Parathyroid adenoma (tissue), 2 donors: Measurements from ENCODE around the gene GOLGA5.

Experiments used
- H2AFZ ChIP-seq: fragments of 300-600 bp; sonication (generic); one replicate; pipeline ENCODE4 v1.7.0; 2017; ENCODE audit warnings: antibody characterized with exemption, mild to moderate bottlenecking
- H3K27ac ChIP-seq: fragments of 300-600 bp; sonication (generic); one replicate; pipeline ENCODE4 v1.7.0; 2017
- H3K27me3 ChIP-seq: fragments of 300-600 bp; sonication (generic); one replicate; pipeline ENCODE4 v1.7.0; 2017; ENCODE audit warnings: low read length; ENCODE audit not compliant: control insufficient read depth, insufficient read depth
- H3K36me3 ChIP-seq: fragments of 300-600 bp; sonication (generic); one replicate; pipeline ENCODE4 v1.7.0; 2017; ENCODE audit warnings: low read length; ENCODE audit not compliant: control insufficient read depth, insufficient read depth
- H3K4me1 ChIP-seq: fragments of 300-600 bp; sonication (generic); one replicate; pipeline ENCODE4 v1.7.0; 2017; ENCODE audit warnings: control low read depth
- H3K4me2 ChIP-seq: fragments of 300-600 bp; sonication (generic); one replicate; pipeline ENCODE4 v1.7.0; 2017; ENCODE audit warnings: low read length
- H3K4me3 ChIP-seq: fragments of 300-600 bp; sonication (generic); one replicate; pipeline ENCODE4 v1.7.0; 2017; ENCODE audit warnings: low read depth, low read length
- H3K79me2 ChIP-seq: fragments of 300-600 bp; sonication (generic); one replicate; pipeline ENCODE4 v1.7.0; 2017; ENCODE audit warnings: control low read depth
- H3K9ac ChIP-seq: fragments of 300-600 bp; sonication (generic); one replicate; pipeline ENCODE4 v1.7.0; 2017; ENCODE audit warnings: mild to moderate bottlenecking
- H3K9me3 ChIP-seq: fragments of 300-600 bp; sonication (generic); one replicate; pipeline ENCODE4 v1.7.0; 2017; ENCODE audit warnings: low read length; ENCODE audit not compliant: control insufficient read depth
- CTCF ChIP-seq: fragments of 300-600 bp; sonication (generic); IDR thresholded peaks from one replicate; pipeline ENCODE4 v1.7.0; 2017; ENCODE audit warnings: antibody characterized with exemption, mild to moderate bottlenecking
- donor health status: primary hyperparathyroidism.

GOLGA5 gene

GRCh38 chr14:92750994-92751400, 43.1 kb upstream of the GOLGA5 start:
- Histone ChIP-seq H3K27ac (no peak overlapping the region), H3K9ac (no peak overlapping the region), H3K79me2 (peaks cover 20% of the 10 kb centered on the region), H3K4me2 (no peak overlapping the region), H2AFZ (no peak overlapping the region), H3K4me1 (peaks cover 6% of the 10 kb centered on the region), H3K4me3 (no peak overlapping the region), H3K9me3 (no peaks in the 10 kb centered on the region), H3K36me3 (no peaks in the 10 kb centered on the region), H3K27me3 (no peaks in the 10 kb centered on the region)
- no peak for TF ChIP-seq CTCF

- H3K27ac ChIP-seq: peak overlapping the region; percentile 29
- H3K9ac ChIP-seq: no peak overlapping the region
Measured at GRCh38 chr14:92751819-92752218, 42.3 kb upstream of the GOLGA5 start.

GRCh38 chr14:92753250-92753649, 40.9 kb upstream of the GOLGA5 start:
- TF ChIP-seq CTCF: no peak
- Histone ChIP-seq H3K4me1 (peaks cover 17% of the 10 kb centered on the region), H3K27ac (no peak overlapping the region)

More at GRCh38 chr14:92751819-92752218, 42.3 kb upstream of the GOLGA5 start:
- Histone ChIP-seq H3K9me3 (no peaks in the 10 kb centered on the region), H3K27me3 (no peaks in the 10 kb centered on the region), H3K4me2 (no peak overlapping the region), H3K36me3 (no peaks in the 10 kb centered on the region), H2AFZ (peak overlapping the region; percentile 73), H3K4me3 (no peak overlapping the region), H3K4me1 (peaks cover 6% of the 10 kb centered on the region), H3K79me2 (peaks cover 11% of the 10 kb centered on the region)
- TF ChIP-seq CTCF: no peak

GRCh38 chr14:92754966-92755365, 39.1 kb upstream of the GOLGA5 start:
- Histone ChIP-seq H3K79me2 (no peaks in the 10 kb centered on the region), H3K36me3 (no peaks in the 10 kb centered on the region), H3K27me3 (no peaks in the 10 kb centered on the region), H3K4me2 (no peak overlapping the region), H3K9ac (no peak overlapping the region), H2AFZ (peak overlapping the region; percentile 6), H3K4me1 (peaks cover 14% of the 10 kb centered on the region), H3K9me3 (no peaks in the 10 kb centered on the region), H3K27ac (no peak overlapping the region), H3K4me3 (no peak overlapping the region)
- TF ChIP-seq CTCF: no peak

More at GRCh38 chr14:92753250-92753649, 40.9 kb upstream of the GOLGA5 start:
- no peaks in the 10 kb centered on the region for H3K27me3 ChIP-seq
- H3K9ac ChIP-seq: no peak overlapping the region
- H3K36me3 ChIP-seq: no peaks in the 10 kb centered on the region
- H3K4me2 ChIP-seq: no peak overlapping the region
- no peaks in the 10 kb centered on the region for H3K79me2 ChIP-seq
- no peaks in the 10 kb centered on the region for H3K9me3 ChIP-seq
- no peak overlapping the region for H2AFZ ChIP-seq
- no peak overlapping the region for H3K4me3 ChIP-seq

GRCh38 chr14:92755495-92755894, 38.6 kb upstream of the GOLGA5 start:
- Histone ChIP-seq H3K4me3 (no peak overlapping the region), H3K9me3 (no peaks in the 10 kb centered on the region), H3K4me2 (no peak overlapping the region), H3K27ac (no peak overlapping the region), H3K79me2 (no peaks in the 10 kb centered on the region), H3K36me3 (no peaks in the 10 kb centered on the region), H3K4me1 (peaks cover 14% of the 10 kb centered on the region), H3K9ac (no peak overlapping the region), H2AFZ (peak overlapping the region; percentile 18), H3K27me3 (no peaks in the 10 kb centered on the region)
- no peak for TF ChIP-seq CTCF
